HUES48 (cell line): ENCODE measurements around the gene ZDHHC11.
"Not testable (repeated sequence)": the region's sequence is repeated elsewhere in the genome, so short reads cannot be mapped to it uniquely, and the experiment has no call there.

Source experiments
- H3K27ac ChIP-seq: one replicate; pipeline ENCODE4 v1.7.0; 2013; ENCODE audit warnings: low read depth, low read length, inconsistent platforms
- H3K27me3 ChIP-seq: 2 replicates; pipeline ENCODE4 v1.6.1; 2013; ENCODE audit warnings: mild to moderate bottlenecking, low read length; ENCODE audit not compliant: control insufficient read depth, insufficient read depth
- H3K36me3 ChIP-seq: 2 replicates; pipeline ENCODE4 v1.6.1; 2013; ENCODE audit warnings: low read length; ENCODE audit not compliant: control insufficient read depth, insufficient read depth
- H3K4me1 ChIP-seq: 2 replicates; pipeline ENCODE4 v1.6.1; 2013; ENCODE audit warnings: mild to moderate bottlenecking, low read length; ENCODE audit not compliant: control insufficient read depth, insufficient read depth
- H3K4me3 ChIP-seq: 2 replicates; pipeline ENCODE4 v1.5.1; 2013; ENCODE audit warnings: mild to moderate bottlenecking, low read depth, low read length
- H3K9ac ChIP-seq: 2 replicates; pipeline ENCODE4 v1.6.1; 2013; ENCODE audit warnings: mild to moderate bottlenecking, low read depth, low read length, moderate library complexity
- H3K9me3 ChIP-seq: 2 replicates; pipeline ENCODE4 v1.6.1; 2013; ENCODE audit warnings: low read length; ENCODE audit not compliant: control insufficient read depth, insufficient read depth

Gene ZDHHC11

GRCh38 chr5:842402-843221 lies 8.2 kb downstream of the ZDHHC11 start:
- H3K9ac ChIP-seq = not testable (repeated sequence)

DNA sequence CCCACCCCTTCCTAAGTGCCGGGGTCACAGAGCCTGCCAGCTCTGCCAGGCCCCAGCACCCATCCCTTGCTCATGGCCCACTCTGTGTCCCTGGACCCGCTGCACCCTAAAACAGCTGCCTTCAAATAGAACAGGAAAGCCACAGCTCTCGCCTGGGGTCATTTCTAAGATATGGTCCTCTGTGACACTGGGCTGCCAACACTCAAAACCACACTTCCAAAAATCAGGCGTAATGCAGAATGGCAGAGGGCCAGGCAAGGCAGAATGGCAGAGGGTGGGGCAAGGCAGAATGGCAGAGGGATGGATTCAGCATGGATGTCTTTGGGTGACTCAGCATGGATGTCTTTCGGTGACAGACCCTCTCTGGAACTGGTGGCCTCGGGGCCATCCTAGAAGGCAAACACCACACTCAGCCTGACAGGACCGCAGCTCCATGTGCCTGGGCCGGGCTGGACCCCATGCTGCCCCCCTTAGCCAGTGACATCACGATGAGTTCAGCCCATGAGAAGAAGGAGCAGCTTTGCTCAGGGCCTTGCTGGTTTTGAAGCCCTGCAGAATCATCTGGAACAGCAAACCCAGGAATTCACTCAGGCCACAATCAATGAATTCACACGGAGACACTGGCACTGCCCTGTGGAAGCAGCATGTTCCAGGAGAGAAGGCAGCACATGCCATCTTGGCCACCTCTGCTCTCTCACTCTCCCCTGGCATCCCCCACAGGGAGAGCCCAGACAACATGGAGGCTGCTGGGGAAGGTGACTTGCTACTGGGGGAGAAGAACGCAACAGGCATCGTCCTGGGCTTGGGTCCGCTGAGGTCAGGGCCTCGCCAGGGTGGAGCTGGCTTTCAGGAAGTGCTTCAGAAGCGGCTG lies 9.0 kb downstream of the ZDHHC11 start:
- H3K9me3 ChIP-seq, H3K4me1 ChIP-seq, H3K27ac ChIP-seq, H3K9ac ChIP-seq, H3K4me3 ChIP-seq, H3K27me3 ChIP-seq, H3K36me3 ChIP-seq: not testable (repeated sequence)

More at GRCh38 chr5:842402-843221, 8.2 kb downstream of the ZDHHC11 start:
- not testable (repeated sequence) for H3K9me3 ChIP-seq, H3K4me3 ChIP-seq, H3K4me1 ChIP-seq, H3K27me3 ChIP-seq, H3K27ac ChIP-seq, H3K36me3 ChIP-seq

DNA sequence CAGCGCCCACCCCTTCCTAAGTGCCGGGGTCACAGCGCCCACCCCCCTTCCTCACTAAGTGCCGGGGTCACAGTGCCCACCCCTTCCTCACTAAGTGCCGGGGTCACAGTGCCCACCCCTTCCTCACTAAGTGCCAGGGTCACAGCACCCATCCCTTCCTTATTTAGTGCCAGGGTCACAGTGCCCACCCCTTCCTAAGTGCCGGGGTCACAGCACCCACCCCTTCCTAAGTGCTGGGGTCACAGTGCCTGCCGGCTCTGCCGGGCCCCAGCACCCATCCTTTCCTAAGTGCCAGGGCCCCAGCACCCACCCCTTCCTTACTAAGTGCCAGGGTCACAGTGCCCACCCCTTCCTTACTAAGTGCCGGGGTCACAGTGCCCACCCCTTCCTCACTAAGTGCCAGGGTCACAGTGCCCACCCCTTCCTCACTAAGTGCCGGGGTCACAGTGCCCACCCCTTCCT lies 9.8 kb downstream of the ZDHHC11 start:
- H3K9me3 ChIP-seq, H3K9ac ChIP-seq, H3K27ac ChIP-seq, H3K4me1 ChIP-seq, H3K36me3 ChIP-seq, H3K4me3 ChIP-seq, H3K27me3 ChIP-seq: not testable (repeated sequence)

DNA sequence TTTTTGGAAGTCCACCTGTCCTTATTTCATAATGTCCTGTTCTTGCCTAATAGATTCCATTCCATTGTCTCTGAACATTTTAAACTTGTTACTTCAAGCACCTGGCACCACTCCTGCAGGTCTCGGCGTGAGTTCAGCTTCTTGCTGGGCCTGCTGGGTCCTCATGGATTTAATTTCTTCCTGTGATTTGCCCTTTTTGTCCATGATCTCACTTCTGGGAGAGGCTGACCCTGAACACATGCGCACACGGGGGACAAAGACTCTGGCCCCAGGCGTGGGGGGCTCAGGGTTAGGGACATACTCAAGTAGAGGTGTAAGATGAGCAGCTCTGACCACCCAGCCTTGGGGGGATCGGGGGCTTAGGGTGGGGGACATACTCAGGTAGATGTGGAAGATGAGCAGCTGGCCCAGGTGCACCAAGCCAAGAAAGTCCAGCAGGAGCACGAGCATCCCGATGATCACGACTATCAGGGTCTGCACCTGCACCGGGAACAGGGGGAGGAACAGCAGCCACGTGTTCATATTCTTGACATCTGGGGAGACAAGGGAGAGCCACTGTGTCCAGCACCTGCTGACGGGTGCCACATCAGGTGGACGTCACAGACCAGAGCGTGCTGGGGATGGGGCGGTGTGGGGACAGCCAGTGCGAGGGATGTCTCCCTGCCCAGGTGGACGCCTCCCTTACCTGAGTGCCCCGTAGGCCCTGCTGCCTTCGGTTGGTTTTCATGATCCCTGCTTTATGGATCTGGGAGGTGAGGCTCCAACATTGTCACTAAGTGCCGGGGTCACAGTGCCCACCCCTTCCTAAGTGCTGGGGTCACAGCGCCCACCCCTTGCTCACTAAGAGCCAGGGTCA lies 10.4 kb downstream of the ZDHHC11 start:
- not testable (repeated sequence) for H3K9ac ChIP-seq, H3K36me3 ChIP-seq, H3K4me3 ChIP-seq, H3K9me3 ChIP-seq, H3K27ac ChIP-seq, H3K27me3 ChIP-seq, H3K4me1 ChIP-seq

DNA sequence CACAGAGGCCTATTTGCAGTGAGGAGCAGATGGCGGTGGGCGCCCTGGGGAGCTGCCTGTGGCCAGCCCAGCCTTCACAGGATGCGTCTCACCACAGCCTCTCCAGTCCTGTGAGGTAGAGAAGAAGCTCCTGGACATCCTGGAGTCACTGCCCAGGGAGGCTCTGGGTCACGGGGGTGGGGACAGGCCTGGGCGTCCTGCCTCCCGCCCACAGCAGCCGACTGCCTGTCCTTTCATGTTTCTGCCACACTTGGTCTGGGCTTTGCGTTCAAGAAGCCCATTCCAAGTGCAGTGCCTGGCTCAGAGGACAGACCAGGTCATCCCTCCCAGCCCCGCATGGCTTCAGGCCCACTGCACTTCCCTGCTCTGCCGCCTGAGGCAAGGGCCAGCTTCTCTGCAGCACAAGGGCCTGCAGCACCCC lies 12.3 kb downstream of the ZDHHC11 start:
- H3K36me3 ChIP-seq, H3K4me1 ChIP-seq, H3K4me3 ChIP-seq, H3K27ac ChIP-seq, H3K27me3 ChIP-seq, H3K9ac ChIP-seq, H3K9me3 ChIP-seq: not testable (repeated sequence)

DNA sequence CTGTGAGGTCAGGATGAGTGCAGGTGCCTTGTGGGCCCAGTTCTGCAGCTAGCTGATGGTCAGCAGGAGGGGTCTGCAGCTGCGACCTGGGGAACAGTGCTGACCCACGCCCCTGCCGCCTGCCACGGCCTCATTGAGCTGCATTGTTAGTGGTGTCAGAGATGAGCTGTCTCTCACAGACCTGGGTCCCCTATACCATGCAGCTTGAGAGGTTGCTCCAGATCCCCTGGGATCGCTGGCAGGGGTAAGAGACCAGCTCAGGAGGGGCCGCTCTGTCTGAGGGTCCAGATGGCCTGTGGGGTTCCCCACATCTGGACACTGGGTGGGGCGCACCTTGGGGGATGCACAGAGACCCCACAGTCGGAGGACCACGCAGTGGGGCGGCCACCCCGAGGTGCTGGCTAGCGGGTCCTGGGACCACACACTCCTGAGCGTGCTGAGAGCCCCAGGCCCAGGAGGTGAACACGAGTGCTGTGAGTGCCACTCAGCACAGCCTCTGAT lies 13.1 kb downstream of the ZDHHC11 start:
- H3K27me3 ChIP-seq, H3K4me3 ChIP-seq, H3K9ac ChIP-seq, H3K36me3 ChIP-seq, H3K9me3 ChIP-seq, H3K27ac ChIP-seq, H3K4me1 ChIP-seq: not testable (repeated sequence)

- not testable (repeated sequence) for H3K9ac ChIP-seq, H3K27ac ChIP-seq, H3K4me1 ChIP-seq
These were observed 14.7 kb downstream of the ZDHHC11 start for GRCh38 chr5:835933-836612.

GRCh38 chr5:834013-834412 lies 16.8 kb downstream of the ZDHHC11 start:
- H3K4me3 ChIP-seq, H3K27me3 ChIP-seq, H3K9me3 ChIP-seq, H3K4me1 ChIP-seq, H3K27ac ChIP-seq, H3K36me3 ChIP-seq, H3K9ac ChIP-seq: not testable (repeated sequence)

More at GRCh38 chr5:835933-836612, 14.7 kb downstream of the ZDHHC11 start:
- not testable (repeated sequence) for H3K27me3 ChIP-seq, H3K4me3 ChIP-seq, H3K9me3 ChIP-seq, H3K36me3 ChIP-seq

GRCh38 chr5:828194-828593 lies 22.6 kb downstream of the ZDHHC11 start:
- H3K4me3 ChIP-seq, H3K9ac ChIP-seq, H3K27ac ChIP-seq, H3K36me3 ChIP-seq, H3K27me3 ChIP-seq, H3K9me3 ChIP-seq, H3K4me1 ChIP-seq: not testable (repeated sequence)

- H3K4me1 ChIP-seq, H3K9ac ChIP-seq, H3K27ac ChIP-seq, H3K4me3 ChIP-seq, H3K27me3 ChIP-seq, H3K9me3 ChIP-seq, H3K36me3 ChIP-seq: not testable (repeated sequence)
These were observed 25.2 kb downstream of the ZDHHC11 start for GRCh38 chr5:825544-825943.
